NOMO-1 treated with dmso at 0.1 percent for 144 hours (cell line): Measurements from ENCODE around the gene SEC11C.
"Not testable (repeated sequence)": the region's sequence is repeated elsewhere in the genome, so short reads cannot be mapped to it uniquely, and the experiment has no call there.

Experiments used
- DNase-seq: peaks from one replicate; lab custom pipeline; 2025; ENCODE audit not compliant: unreplicated experiment; lab: John Stamatoyannopoulos, UW

Gene SEC11C

GRCh38 chr18:59139615-59140301, at the start of gene SEC11C:
SEC11C (plus strand) TSS chr18:59139884; CDS start chr18:59139949, 65 bp downstream.
- DNase-seq: peak; percentile 97

GRCh38 chr18:59090966-59091603, 48.6 kb upstream of the SEC11C start:
- DNase-seq: no peak

- no peak for DNase-seq
These were observed 46.0 kb upstream of the SEC11C start for GRCh38 chr18:59093668-59094067.

GRCh38 chr18:59094569-59094968, 45.1 kb upstream of the SEC11C start:
- DNase-seq: no peak

GRCh38 chr18:59096098-59096789, 43.4 kb upstream of the SEC11C start:
- DNase-seq: no peak

- no peak for DNase-seq
These were observed 37.8 kb upstream of the SEC11C start for GRCh38 chr18:59101830-59102414.

- no peak for DNase-seq
These were observed 30.3 kb upstream of the SEC11C start for GRCh38 chr18:59109375-59109774.

GRCh38 chr18:59114160-59114559, 25.5 kb upstream of the SEC11C start:
- DNase-seq: no peak

- no peak for DNase-seq
These were observed 15.9 kb upstream of the SEC11C start for GRCh38 chr18:59123588-59124369.

GRCh38 chr18:59124370-59124704, 15.3 kb upstream of the SEC11C start:
- no peak for DNase-seq

GRCh38 chr18:59127047-59127446, 12.6 kb upstream of the SEC11C start:
- DNase-seq: no peak

GRCh38 chr18:59129951-59130703, 9.6 kb upstream of the SEC11C start:
- no peak for DNase-seq

- no peak for DNase-seq
These were observed 6.7 kb upstream of the SEC11C start for GRCh38 chr18:59132810-59133465.

GRCh38 chr18:59139291-59139614, 431 bp upstream of the SEC11C start:
- peak; percentile 89 for DNase-seq

- no peak for DNase-seq
These were observed 710 bp downstream of the SEC11C start for GRCh38 chr18:59140302-59140885.

- no peak for DNase-seq
These were observed 1.8 kb downstream of the SEC11C start for GRCh38 chr18:59141294-59142068.

GRCh38 chr18:59142274-59142673, 2.6 kb downstream of the SEC11C start:
- DNase-seq: no peak

- not testable (repeated sequence) for DNase-seq
These were observed 3.2 kb downstream of the SEC11C start for GRCh38 chr18:59142800-59143416.
